Naive B cell (primary cell): ENCODE measurements around the gene SCAMP2. TPM values are rescaled to one million over a fixed set of nuclear protein-coding genes. Genes with fewer than 3 reads are reported as not detected.
"Not testable (repeated sequence)": the region's sequence is repeated elsewhere in the genome, so short reads cannot be mapped to it uniquely, and the experiment has no call there.

Experiments
- ATAC-seq, 2 donors: fragments of 150-1000 bp; cut with Tn5 transposase; 2 replicates each; pipeline ENCODE4 v1.10.0; 2021; ENCODE audit warnings: low read depth in 2 of 2, mild to moderate bottlenecking in 2 of 2, moderate library complexity in 2 of 2
- DNase-seq: peaks from one replicate; pipeline ENCODE4 v3.0.0; 2022
- H3K27ac Mint-ChIP-seq, 6 donors: one replicate each; pipeline ENCODE4 v1.8.0; 2020 to 2022; ENCODE audit warnings: mild to moderate bottlenecking in 6 of 6, mixed read lengths in 6 of 6, moderate library complexity in 5 of 6, inconsistent platforms in 2 of 6
- H3K27me3 Mint-ChIP-seq, 3 donors: one replicate each; pipeline ENCODE4 v1.8.0; 2021 to 2022; ENCODE audit warnings: mixed read lengths in 3 of 3, mild to moderate bottlenecking in 1 of 3
- H3K36me3 Mint-ChIP-seq, 2 donors: one replicate each; pipeline ENCODE4 v1.8.0; 2020 to 2022; ENCODE audit warnings: mixed read lengths in 2 of 2, inconsistent platforms in 1 of 2, mild to moderate bottlenecking in 1 of 2
- H3K4me1 Mint-ChIP-seq, 3 donors: one replicate each; pipeline ENCODE4 v1.8.0; 2020 to 2022; ENCODE audit warnings: mixed read lengths in 3 of 3, inconsistent platforms in 1 of 3, mild to moderate bottlenecking in 1 of 3, moderate library complexity in 1 of 3
- H3K4me3 Mint-ChIP-seq, 8 donors: one replicate each; pipeline ENCODE4 v1.8.0; 2020 to 2022; ENCODE audit warnings: mild to moderate bottlenecking in 8 of 8, mixed read lengths in 8 of 8, moderate library complexity in 8 of 8, inconsistent platforms in 2 of 8
- H3K9me3 Mint-ChIP-seq, 7 donors: one replicate each; pipeline ENCODE4 v1.8.0; 2020 to 2022; ENCODE audit warnings: mixed read lengths in 7 of 7, mild to moderate bottlenecking in 5 of 7, inconsistent platforms in 2 of 7, moderate library complexity in 1 of 7
- polyA plus RNA-seq, 6 donors: library from polyadenylated mRNA; unstranded; fragments of 300-500 nt; fragmentation: Illumina TruSeq; gene quantifications; one replicate each; pipeline ENCODE4 v1.2.3, GENCODE V29; 2021; ENCODE audit warnings: low read depth in 6 of 6

SCAMP2 gene, protein sequence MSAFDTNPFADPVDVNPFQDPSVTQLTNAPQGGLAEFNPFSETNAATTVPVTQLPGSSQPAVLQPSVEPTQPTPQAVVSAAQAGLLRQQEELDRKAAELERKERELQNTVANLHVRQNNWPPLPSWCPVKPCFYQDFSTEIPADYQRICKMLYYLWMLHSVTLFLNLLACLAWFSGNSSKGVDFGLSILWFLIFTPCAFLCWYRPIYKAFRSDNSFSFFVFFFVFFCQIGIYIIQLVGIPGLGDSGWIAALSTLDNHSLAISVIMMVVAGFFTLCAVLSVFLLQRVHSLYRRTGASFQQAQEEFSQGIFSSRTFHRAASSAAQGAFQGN
- 100 to 1,000 TPM; 102 to 122 (median 110) TPM for polyA plus RNA-seq

DNA sequence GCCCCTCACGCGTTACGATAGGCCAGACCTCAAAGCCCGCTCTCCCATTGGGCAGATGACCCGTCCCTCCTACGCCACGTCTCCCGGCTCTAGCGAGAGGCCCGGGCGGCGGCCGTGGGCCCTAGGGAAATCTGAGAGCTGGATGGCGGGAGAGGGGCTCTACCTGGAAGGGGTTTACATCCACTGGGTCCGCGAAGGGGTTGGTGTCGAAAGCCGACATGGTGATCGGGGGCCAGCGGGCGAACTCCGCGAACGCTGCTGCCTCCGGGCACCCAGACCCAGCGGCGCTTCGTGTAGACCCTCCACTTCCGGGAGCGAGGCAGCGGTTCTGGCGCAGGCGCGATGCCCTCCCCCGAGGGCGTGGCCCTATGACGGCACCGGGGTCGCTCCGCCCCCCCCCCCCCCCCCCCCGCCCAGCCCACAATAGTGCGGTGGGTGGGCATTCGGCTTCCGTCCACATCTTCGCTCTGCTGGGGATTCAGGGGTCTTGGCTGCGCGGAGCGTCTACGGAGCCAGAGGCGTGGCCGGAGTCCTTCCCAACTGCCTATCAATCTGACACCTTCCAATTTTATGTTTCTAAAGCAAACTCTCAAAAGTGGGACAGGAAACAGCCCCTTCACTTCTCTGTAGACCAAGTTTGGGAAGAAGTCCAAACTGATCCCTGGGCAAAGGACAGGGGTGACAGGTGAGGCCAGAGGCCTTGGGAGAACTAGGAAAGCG is at the start of gene SCAMP2:
TSS of gene SCAMP2 (minus strand) at position 330 of the 720 bp plus-strand sequence. CDS start at position 220, 110 bp downstream.
- H3K4me3 Mint-ChIP-seq = peak within 1 kb of the TSS; percentile 94 to 100 (median 98)
- H3K27ac Mint-ChIP-seq = peak within 1 kb of the TSS; percentile 92 to 97 (median 96)
- H3K4me1 Mint-ChIP-seq = peaks cover 30 to 47% (median 39%) of the 10 kb centered on the region in 3 donors
- ATAC-seq (peak; percentile 94 to 95), DNase-seq (peak; percentile 94)
- H3K9me3 Mint-ChIP-seq = no peaks in the 10 kb centered on the region
- no peaks in the 10 kb centered on the region for H3K27me3 Mint-ChIP-seq
- H3K36me3 Mint-ChIP-seq = peaks cover 0 to 8% of the 10 kb centered on the region in 2 donors

DNA sequence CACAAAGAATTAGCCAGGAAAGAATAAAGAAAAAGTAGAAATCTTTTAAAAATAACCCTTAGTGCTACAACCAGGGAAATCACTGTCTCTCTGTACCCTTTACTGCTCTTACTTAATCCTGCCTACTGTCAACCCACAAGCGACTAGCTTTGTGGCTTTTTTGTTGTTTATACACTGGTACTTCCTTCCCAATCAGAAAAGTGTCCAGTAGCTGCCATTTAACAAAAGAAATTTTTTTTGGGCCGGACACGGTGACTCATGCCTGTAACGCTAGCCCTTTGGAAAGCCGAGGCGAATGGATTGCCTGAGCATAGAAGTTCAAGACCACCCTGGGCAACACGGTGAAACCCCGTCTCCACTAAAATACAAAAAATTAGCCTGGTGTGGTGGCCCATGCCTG is 47.3 kb upstream of the SCAMP2 start:
- H3K27ac Mint-ChIP-seq = peak overlapping the region in 2 of 6 donors; percentile 24 to 39
- H3K4me1 Mint-ChIP-seq = no peaks in the 10 kb centered on the region
- H3K9me3 Mint-ChIP-seq = no peaks in the 10 kb centered on the region
- H3K36me3 Mint-ChIP-seq = peaks cover 15 to 21% of the 10 kb centered on the region in 2 donors
- DNase-seq (no peak), ATAC-seq (no peak)
- no peak overlapping the region for H3K4me3 Mint-ChIP-seq
- H3K27me3 Mint-ChIP-seq = no peaks in the 10 kb centered on the region

DNA sequence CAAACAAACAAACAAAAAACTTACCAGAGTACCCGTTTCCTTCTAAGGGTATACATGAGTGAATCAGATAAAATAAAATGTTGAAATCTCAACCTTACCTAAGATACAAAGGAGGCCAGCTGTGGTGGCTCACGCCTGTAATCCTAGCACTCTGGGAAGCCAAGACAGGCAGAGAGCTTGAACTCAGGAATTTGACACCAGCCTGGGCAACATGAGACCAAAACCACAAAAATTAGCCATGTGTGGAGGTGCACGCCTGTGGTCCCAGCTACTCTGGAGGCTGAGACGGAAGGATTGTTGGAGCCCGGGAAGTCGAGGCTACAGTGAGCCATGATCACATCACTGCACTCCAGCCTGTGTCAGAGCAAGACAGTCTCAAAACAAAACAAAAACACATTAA is 44.5 kb upstream of the SCAMP2 start:
- DNase-seq (no peak), ATAC-seq (no peak)
- H3K9me3 Mint-ChIP-seq = no peaks in the 10 kb centered on the region
- H3K4me3 Mint-ChIP-seq = no peak overlapping the region
- no peak overlapping the region for H3K27ac Mint-ChIP-seq
- peaks cover 15 to 17% of the 10 kb centered on the region in 2 donors for H3K36me3 Mint-ChIP-seq
- H3K4me1 Mint-ChIP-seq = no peaks in the 10 kb centered on the region
- H3K27me3 Mint-ChIP-seq = no peaks in the 10 kb centered on the region

DNA sequence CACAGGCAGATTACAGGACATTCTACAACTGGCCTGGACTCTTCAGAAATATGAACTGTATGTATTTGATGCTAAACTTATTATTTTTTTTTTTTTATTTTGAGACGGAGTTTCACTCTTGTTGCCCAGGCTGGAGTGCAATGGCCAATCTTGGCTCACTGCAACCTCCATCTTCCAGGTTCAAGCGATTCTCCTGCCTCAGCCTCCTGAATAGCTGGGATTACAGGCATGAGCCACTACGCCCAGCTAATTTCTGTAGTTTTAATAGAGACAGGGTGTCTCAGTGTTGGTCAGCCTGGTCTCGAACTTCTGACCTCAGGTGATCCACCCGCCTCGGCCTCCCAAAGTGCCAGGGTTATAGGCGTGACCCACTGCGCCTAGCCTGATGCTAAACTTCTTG is 40.6 kb upstream of the SCAMP2 start:
- not testable (repeated sequence) for DNase-seq, ATAC-seq, H3K9me3 Mint-ChIP-seq, H3K4me3 Mint-ChIP-seq, H3K27me3 Mint-ChIP-seq, H3K4me1 Mint-ChIP-seq, H3K27ac Mint-ChIP-seq
- peaks cover 4 to 10% of the 10 kb centered on the region in 2 donors for H3K36me3 Mint-ChIP-seq

DNA sequence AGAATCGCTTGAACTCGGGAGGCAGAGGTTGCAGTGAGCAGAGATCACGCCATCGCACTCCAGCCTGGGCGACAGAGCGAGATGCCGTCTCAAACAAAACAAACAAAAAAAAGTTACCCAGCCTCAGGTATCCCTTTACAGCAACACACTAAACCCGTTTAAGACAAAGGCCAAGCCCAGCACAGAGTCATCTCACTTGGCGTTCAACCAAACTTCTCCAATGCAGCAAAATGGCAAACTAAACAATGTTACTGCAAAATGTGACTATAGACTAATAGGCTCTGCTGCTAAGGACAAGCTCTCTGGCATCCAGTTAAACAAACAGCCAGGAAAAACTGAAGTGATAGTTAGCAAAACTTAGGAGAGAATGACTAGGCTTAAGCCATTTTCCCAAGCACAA is 39.9 kb upstream of the SCAMP2 start:
- H3K4me3 Mint-ChIP-seq = no peak overlapping the region
- H3K4me1 Mint-ChIP-seq = no peaks in the 10 kb centered on the region
- DNase-seq = no peak
- no peak overlapping the region for H3K27ac Mint-ChIP-seq
- peaks cover 0 to 3% of the 10 kb centered on the region in 2 donors for H3K36me3 Mint-ChIP-seq
- ATAC-seq = no peak
- no peaks in the 10 kb centered on the region for H3K27me3 Mint-ChIP-seq
- no peaks in the 10 kb centered on the region for H3K9me3 Mint-ChIP-seq

DNA sequence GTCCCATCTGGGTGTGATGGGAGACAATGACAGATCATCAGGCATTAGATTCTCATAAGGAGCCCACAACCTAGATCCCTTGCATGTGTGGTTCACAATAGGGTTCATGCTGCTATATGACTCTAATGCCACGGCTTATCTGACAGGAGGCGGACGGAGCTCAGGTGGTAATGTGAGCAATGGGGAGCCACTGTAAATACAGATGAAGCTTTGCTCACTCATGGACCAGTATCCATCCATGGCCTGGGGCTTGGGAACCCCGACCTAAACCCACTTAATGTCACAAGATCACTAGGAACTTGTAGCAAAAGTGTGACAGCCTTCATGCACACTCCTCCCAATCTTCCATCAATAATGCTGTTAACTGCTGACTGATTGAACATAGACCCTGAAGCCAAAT is 35.5 kb upstream of the SCAMP2 start:
- H3K27me3 Mint-ChIP-seq = no peaks in the 10 kb centered on the region
- H3K4me3 Mint-ChIP-seq = peak overlapping the region in 1 of 8 donors; percentile 66
- no peak overlapping the region for H3K27ac Mint-ChIP-seq

DNA sequence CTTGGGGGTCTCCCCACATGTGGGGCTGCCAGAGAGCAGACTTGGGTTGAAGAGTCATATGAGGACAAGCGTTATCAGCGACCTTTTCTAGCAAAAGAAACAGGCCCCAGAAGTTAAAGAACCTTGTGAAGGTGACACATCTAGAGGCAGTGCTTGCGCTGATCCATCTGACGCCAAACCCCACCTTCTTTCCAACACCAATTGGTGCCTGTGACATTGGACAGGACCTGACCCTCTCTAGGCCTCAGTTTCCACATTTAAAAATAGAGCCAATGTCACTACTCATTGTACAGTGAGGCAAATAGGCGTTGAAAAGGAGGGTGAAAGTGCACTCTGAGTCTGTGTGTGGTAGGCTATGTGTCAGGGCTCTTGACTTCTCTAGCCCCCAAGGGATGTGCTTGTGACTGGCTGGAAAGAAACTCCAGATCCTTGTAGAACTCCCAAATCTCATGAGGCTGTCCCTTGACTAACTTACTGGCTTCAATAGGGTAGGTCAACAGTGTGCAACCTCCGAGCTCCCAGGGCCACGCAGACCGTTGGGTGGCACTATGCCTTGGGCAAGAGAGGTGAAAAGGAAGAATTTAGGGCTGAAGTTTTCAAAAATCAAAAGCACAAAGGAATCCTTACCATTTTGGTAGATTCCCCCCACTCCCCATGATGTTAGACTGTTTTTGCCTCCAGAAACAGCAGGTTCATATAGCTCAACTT is 34.2 kb upstream of the SCAMP2 start:
- Mint-ChIP-seq H3K27me3 (no peaks in the 10 kb centered on the region), H3K27ac (peak overlapping the region; percentile 88 to 99 (median 96)), H3K9me3 (no peaks in the 10 kb centered on the region), H3K4me1 (peaks cover 18 to 38% (median 36%) of the 10 kb centered on the region in 3 donors), H3K4me3 (peak overlapping the region; percentile 94 to 99 (median 98)), H3K36me3 (peaks cover 0 to 5% of the 10 kb centered on the region in 2 donors)
- DNase-seq (no peak), ATAC-seq (no peak)

More for the DNA sequence above, 35.5 kb upstream of the SCAMP2 start:
- Mint-ChIP-seq H3K4me1 (peaks cover 17 to 34% (median 30%) of the 10 kb centered on the region in 3 donors), H3K9me3 (no peaks in the 10 kb centered on the region), H3K36me3 (peaks cover 0 to 4% of the 10 kb centered on the region in 2 donors)
- ATAC-seq (no peak), DNase-seq (no peak)

DNA sequence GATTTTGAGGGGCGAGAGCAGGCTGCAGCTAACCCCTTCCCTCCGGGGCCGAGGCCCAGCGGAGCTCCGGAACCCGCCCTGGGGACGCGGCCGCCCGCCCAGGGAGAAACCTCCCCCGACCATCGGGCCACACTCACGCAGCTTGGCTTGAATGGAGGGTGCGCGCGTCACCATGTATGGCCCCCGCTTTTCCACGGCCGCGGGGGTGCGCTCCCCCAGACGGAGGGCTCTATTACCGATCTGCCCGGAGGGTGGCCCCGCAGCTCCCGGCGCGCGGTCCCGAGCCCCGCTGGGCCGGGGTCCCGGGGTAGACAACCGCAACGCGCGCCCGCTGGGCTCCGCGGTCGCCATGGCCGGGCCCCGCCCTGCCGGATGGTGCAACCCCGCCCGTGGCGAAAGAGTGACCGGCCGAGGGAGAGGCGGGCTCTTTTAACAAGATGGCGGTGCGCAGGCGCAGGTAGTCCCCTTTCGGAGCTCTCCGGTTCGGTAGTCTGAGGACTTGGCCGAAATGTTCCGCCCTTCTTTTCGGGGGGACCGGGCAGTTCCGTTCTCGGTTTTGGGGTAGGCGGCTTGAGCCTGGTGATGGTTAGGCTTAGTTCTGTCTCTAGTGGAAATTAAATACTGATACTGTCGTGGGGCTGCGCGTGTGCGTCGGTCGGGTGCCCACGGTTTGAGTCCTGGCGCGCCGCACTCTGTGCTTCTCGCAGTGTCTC is 33.4 kb upstream of the SCAMP2 start, which contains the start of gene FAM219B:
TSS of gene FAM219B (minus strand) at position 402 of the 713 bp plus-strand sequence. CDS start at position 351, 51 bp downstream.
- DNase-seq (peak; percentile 77), ATAC-seq (peak; percentile 86 to 88)
- Mint-ChIP-seq H3K4me3 (peak within 1 kb of the TSS; percentile 94 to 99 (median 98)), H3K27me3 (no peaks in the 10 kb centered on the region), H3K4me1 (peaks cover 22 to 45% (median 41%) of the 10 kb centered on the region in 3 donors), H3K9me3 (no peaks in the 10 kb centered on the region), H3K27ac (peak within 1 kb of the TSS; percentile 88 to 99 (median 96)), H3K36me3 (peaks cover 0 to 5% of the 10 kb centered on the region in 2 donors)

DNA sequence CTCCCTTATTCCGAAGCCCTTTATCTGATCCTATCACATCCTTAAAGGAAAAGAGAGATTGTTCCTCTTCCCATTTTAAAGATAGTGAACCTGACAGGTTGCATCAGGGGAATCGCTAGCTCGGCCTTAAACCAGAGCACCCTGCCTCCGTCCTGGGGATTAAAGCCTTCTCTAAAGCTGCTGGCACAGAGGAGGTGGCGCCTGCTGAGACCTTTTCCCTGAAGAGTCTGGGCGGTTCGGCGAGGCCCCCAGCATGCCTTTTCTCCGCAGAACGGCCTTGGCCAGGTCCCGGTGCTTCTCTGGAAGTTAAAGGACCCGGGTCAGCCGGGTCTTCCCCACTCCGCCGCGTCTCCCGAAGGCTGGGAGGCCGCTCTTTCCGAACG is 32.9 kb upstream of the SCAMP2 start:
- peak overlapping the region in 2 of 6 donors; percentile 72 to 92 for H3K27ac Mint-ChIP-seq
- no peaks in the 10 kb centered on the region for H3K27me3 Mint-ChIP-seq
- H3K36me3 Mint-ChIP-seq = peaks cover 0 to 5% of the 10 kb centered on the region in 2 donors
- peaks cover 22 to 47% (median 42%) of the 10 kb centered on the region in 3 donors for H3K4me1 Mint-ChIP-seq
- H3K4me3 Mint-ChIP-seq = peak overlapping the region; percentile 84 to 99 (median 92)
- ATAC-seq = peak; percentile 21 to 24
- no peaks in the 10 kb centered on the region for H3K9me3 Mint-ChIP-seq
- DNase-seq = no peak

DNA sequence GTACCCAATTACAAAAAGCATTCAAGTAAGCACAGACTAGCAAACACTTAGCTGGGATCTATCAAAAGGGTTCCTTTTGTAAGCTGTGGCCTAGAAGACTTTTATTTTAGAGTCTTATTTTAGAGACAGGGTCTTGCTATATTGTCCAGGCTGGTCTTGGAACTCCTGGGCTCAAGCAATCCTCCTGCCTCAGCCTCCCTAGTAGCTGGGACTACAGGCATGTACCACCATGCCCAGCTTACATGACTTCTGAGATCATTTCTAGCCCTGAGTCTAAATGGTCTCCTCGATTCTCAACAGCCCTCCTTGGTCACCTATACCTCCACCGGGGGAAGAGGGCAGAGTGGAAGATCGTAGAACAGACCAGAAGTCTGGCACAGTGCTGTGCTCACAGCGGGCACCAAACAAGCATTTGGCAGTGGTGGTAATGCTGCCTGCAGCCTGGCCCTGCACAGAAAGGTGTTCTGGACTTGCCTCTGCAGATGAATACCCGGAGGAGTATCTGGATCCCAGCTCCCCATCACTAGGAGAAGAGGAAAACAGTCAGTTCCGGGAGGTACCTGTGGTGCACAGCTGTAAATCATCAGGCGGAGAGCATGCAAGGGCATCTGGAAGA is 31.1 kb upstream of the SCAMP2 start:
- Mint-ChIP-seq H3K4me1 (peaks cover 27 to 47% (median 42%) of the 10 kb centered on the region in 3 donors), H3K27ac (no peak overlapping the region), H3K36me3 (peaks cover 0 to 5% of the 10 kb centered on the region in 2 donors), H3K4me3 (peak overlapping the region in 5 of 8 donors; percentile 28 to 99 (median 90)), H3K27me3 (no peaks in the 10 kb centered on the region), H3K9me3 (no peaks in the 10 kb centered on the region)
- DNase-seq (no peak), ATAC-seq (no peak)

DNA sequence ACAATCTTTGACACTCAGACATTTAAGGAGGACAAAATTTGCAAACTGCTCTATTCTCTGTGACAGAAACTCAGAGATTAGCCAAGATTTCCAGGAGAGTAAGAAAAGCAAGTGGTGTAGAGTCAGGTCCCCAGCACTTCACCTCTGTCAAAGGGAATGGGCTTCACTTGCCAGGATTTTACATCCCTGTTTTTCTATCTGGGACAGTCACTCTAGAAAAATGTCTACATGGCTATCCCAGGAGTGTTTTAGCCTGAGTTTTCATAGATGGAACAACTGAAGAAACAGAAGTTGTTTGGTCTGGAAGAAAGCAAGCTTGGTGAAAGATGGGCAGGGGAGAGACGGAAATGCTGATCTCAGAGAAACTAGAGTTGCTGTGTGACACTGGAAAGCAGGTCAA is 30.5 kb upstream of the SCAMP2 start:
- peak overlapping the region in 2 of 8 donors; percentile 16 to 99 for H3K4me3 Mint-ChIP-seq
- DNase-seq (no peak), ATAC-seq (no peak)
- no peaks in the 10 kb centered on the region for H3K9me3 Mint-ChIP-seq
- no peaks in the 10 kb centered on the region for H3K27me3 Mint-ChIP-seq
- peak overlapping the region in 2 of 6 donors; percentile 38 to 82 for H3K27ac Mint-ChIP-seq
- peaks cover 27 to 47% (median 42%) of the 10 kb centered on the region in 3 donors for H3K4me1 Mint-ChIP-seq
- H3K36me3 Mint-ChIP-seq = peaks cover 0 to 5% of the 10 kb centered on the region in 2 donors

DNA sequence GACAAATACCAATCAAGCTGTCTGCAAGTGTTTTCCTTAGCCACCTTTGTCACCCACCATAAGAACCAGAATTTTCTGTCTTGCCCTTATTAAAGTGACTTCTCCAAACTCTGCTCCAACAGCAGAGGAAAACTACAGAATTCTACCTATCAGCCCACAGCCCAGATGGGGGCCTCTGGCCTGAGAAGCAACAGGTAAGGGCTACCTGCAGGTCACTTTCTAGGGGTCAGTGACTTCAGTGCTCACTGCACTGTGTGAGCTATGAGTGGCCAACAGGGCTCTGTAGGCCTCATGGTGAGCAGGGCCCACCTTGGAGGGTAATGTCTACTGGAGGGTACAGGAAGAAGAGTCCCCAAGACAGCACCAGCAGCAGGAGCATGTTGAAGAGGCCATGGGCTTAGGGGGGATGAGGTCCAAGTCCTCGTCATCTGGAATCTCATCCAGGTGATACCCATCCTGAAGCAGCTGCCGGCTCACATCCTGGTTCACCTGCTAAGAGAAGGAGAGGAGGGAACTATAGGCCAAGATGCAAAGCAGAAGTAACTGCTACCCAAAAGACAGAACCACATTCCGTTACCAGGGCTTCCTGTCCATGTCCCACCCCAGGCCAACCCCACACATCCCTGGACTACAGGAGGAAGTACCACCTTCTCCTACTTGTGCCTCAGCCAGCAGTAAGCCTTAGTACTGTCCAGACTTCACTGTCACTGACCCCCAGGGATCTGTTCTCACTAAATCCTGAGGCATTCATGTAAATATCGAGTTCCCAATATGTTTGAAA is 29.3 kb upstream of the SCAMP2 start:
- H3K4me3 Mint-ChIP-seq = peak overlapping the region in 1 of 8 donors; percentile 51
- no peaks in the 10 kb centered on the region for H3K9me3 Mint-ChIP-seq
- peaks cover 0 to 5% of the 10 kb centered on the region in 2 donors for H3K36me3 Mint-ChIP-seq
- DNase-seq = no peak
- no peak for ATAC-seq
- H3K27ac Mint-ChIP-seq = peak overlapping the region in 1 of 6 donors; percentile 10
- no peaks in the 10 kb centered on the region for H3K27me3 Mint-ChIP-seq
- peaks cover 25 to 44% (median 39%) of the 10 kb centered on the region in 3 donors for H3K4me1 Mint-ChIP-seq
